Measurements from ENCODE around the gene CADM2. TPM values are rescaled to one million over a fixed set of nuclear protein-coding genes. Genes with fewer than 3 reads are reported as not detected.

Gene CADM2
- total RNA-seq, 1 donor from 2014 or later: 0.55 TPM

DNA sequence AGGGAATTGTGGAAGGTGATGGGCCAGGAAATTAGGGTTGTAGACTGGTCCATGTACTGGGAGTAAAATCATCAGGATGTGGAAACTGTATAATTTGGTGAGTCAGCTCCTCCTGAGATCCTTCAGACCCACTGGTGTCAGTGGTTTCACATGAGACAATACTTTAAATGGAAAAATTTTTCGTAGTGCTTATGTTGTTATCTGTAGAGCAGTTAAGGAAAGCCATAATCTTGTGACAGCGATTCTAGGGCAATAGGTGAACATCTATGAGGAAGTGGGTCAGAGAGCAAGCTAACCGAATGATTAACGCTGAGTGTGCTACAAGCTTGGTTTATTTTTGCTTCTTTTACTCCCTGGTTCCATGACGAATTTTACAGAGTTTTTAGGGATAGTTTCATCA, 200.6 kb downstream of the CADM2 start:
- Histone ChIP-seq H3K36me3 (no peaks in the 10 kb centered on the region), H3K27ac (no peak overlapping the region), H3K27me3 (no peaks in the 10 kb centered on the region), H3K4me3 (no peak overlapping the region), H3K4me1 (no peaks in the 10 kb centered on the region), H3K9me3 (no peaks in the 10 kb centered on the region)
- no peak for DNase-seq
- TF ChIP-seq, protein P1, sequence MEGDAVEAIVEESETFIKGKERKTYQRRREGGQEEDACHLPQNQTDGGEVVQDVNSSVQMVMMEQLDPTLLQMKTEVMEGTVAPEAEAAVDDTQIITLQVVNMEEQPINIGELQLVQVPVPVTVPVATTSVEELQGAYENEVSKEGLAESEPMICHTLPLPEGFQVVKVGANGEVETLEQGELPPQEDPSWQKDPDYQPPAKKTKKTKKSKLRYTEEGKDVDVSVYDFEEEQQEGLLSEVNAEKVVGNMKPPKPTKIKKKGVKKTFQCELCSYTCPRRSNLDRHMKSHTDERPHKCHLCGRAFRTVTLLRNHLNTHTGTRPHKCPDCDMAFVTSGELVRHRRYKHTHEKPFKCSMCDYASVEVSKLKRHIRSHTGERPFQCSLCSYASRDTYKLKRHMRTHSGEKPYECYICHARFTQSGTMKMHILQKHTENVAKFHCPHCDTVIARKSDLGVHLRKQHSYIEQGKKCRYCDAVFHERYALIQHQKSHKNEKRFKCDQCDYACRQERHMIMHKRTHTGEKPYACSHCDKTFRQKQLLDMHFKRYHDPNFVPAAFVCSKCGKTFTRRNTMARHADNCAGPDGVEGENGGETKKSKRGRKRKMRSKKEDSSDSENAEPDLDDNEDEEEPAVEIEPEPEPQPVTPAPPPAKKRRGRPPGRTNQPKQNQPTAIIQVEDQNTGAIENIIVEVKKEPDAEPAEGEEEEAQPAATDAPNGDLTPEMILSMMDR (IDR thresholded peaks at IDR 0.05): no peak
- intact Hi-C loops (cut with DNase I): no loop called here
- no peak for ATAC-seq

- no peak overlapping the region for H3K4me3 ChIP-seq
- H3K9me3 ChIP-seq: no peaks in the 10 kb centered on the region
- no peak overlapping the region for H3K27ac ChIP-seq
- no peak for DNase-seq
- TF ChIP-seq, protein P1 (IDR thresholded peaks at IDR 0.05): no peak
- ATAC-seq: no peak
- H3K4me1 ChIP-seq: no peaks in the 10 kb centered on the region
- intact Hi-C loops (cut with DNase I): no loop called here
- no peaks in the 10 kb centered on the region for H3K27me3 ChIP-seq
- no peaks in the 10 kb centered on the region for H3K36me3 ChIP-seq
These were observed 202.8 kb downstream of the CADM2 start for GRCh38 chr3:85161544-85161943.

DNA sequence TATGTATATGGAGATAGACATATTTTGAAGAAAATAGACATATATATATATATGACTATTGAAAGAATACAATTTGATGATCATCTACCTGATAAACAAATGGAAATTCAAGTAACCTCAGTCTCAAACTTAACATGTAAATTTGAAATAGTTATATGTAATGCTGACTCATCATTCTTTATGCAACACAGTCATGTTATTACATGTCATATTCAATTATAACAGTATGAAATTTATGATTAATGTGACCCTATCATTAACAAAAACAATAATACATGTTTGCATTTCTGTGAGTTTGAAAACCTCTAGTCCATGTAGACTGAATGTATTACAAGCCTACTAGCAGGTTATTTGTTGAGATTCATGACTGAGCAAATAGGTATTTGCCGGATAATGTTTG, 204.1 kb downstream of the CADM2 start:
- H3K4me3 ChIP-seq: no peak overlapping the region
- no peak overlapping the region for H3K27ac ChIP-seq
- no peaks in the 10 kb centered on the region for H3K9me3 ChIP-seq
- H3K4me1 ChIP-seq: no peaks in the 10 kb centered on the region
- ATAC-seq (no peak), DNase-seq (no peak)
- H3K27me3 ChIP-seq: no peaks in the 10 kb centered on the region
- no peaks in the 10 kb centered on the region for H3K36me3 ChIP-seq
- intact Hi-C loops (cut with DNase I): no loop called here
- TF ChIP-seq, protein P1 (IDR thresholded peaks at IDR 0.05): no peak

GRCh38 chr3:85164436-85164835, 205.6 kb downstream of the CADM2 start:
- Histone ChIP-seq H3K27ac (no peak overlapping the region), H3K27me3 (no peaks in the 10 kb centered on the region), H3K9me3 (no peaks in the 10 kb centered on the region), H3K4me3 (no peak overlapping the region), H3K36me3 (no peaks in the 10 kb centered on the region), H3K4me1 (no peaks in the 10 kb centered on the region)
- intact Hi-C loops (cut with DNase I): no loop called here
- TF ChIP-seq, protein P1 (IDR thresholded peaks at IDR 0.05): no peak
- ATAC-seq (no peak), DNase-seq (no peak)

DNA sequence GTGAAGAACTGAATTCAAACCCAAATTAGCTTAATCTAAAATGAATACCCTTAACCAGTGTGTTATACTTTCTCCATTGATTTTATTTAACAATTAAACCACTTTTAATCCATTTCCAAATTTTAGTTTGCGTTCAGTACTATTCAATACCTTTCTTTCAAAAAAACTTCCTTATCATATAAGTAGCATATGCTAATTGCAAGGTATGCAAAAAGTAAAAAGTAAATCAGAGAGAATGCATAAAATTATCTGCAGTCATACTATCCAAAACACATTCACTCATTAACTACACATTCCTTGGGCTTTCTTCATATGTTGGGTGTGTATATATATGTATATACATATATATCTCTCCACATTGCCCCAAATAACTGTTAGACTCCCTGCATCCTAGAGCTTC, 208.8 kb downstream of the CADM2 start:
- DNase-seq (no peak), ATAC-seq (no peak)
- Histone ChIP-seq H3K9me3 (no peaks in the 10 kb centered on the region), H3K36me3 (no peaks in the 10 kb centered on the region), H3K4me3 (no peak overlapping the region), H3K27ac (no peak overlapping the region), H3K27me3 (no peaks in the 10 kb centered on the region), H3K4me1 (no peaks in the 10 kb centered on the region)
- TF ChIP-seq, protein P1 (IDR thresholded peaks at IDR 0.05): no peak
- intact Hi-C loops (cut with DNase I): no loop called here

- Histone ChIP-seq H3K4me1 (no peaks in the 10 kb centered on the region), H3K27me3 (no peaks in the 10 kb centered on the region), H3K27ac (no peak overlapping the region), H3K9me3 (no peaks in the 10 kb centered on the region), H3K4me3 (no peak overlapping the region), H3K36me3 (no peaks in the 10 kb centered on the region)
- no peak for DNase-seq
- TF ChIP-seq, protein P1 (IDR thresholded peaks at IDR 0.05): no peak
- intact Hi-C loops (cut with DNase I): no loop called here
- ATAC-seq: no peak
These were observed 211.9 kb downstream of the CADM2 start for GRCh38 chr3:85170646-85171045.

All from upper lobe of right lung (tissue), 1 donor.